Inferior parietal cortex (tissue), 1 donor: ENCODE measurements around the gene ANXA4.
A peak's percentile ranks its signal among the peaks of the same experiment; 100 is the strongest.
"Not testable (repeated sequence)": the region's sequence is repeated elsewhere in the genome, so short reads cannot be mapped to it uniquely, and the experiment has no call there.

Experiments
- DNase-seq: peaks from one replicate; pipeline ENCODE4 v3.0.0-alpha.2; 2016; ENCODE audit errors: extremely low spot score

ANXA4 gene

GRCh38 chr2:69804416-69804815, 62.5 kb downstream of the ANXA4 start:
- no peak for DNase-seq

GRCh38 chr2:69805887-69806286, 64.0 kb downstream of the ANXA4 start:
- DNase-seq = no peak

- DNase-seq = no peak
Observed at GRCh38 chr2:69807821-69808540, 66.0 kb downstream of the ANXA4 start.

GRCh38 chr2:69810550-69810949, 68.6 kb downstream of the ANXA4 start:
- DNase-seq = no peak

- peak; percentile 43 for DNase-seq
Observed at GRCh38 chr2:69811018-69811417, 69.1 kb downstream of the ANXA4 start.

- DNase-seq = no peak
Observed at GRCh38 chr2:69811591-69811990, 69.7 kb downstream of the ANXA4 start.

GRCh38 chr2:69815717-69816116, 73.8 kb downstream of the ANXA4 start:
- DNase-seq = no peak

- DNase-seq = peak; percentile 98
Observed at GRCh38 chr2:69816923-69817542, 75.1 kb downstream of the ANXA4 start.

GRCh38 chr2:69817729-69818501, 76.0 kb downstream of the ANXA4 start:
- DNase-seq = no peak

GRCh38 chr2:69827796-69828540, 86.0 kb downstream of the ANXA4 start:
- DNase-seq = no peak

GRCh38 chr2:69828938-69829255, 87.0 kb downstream of the ANXA4 start:
- DNase-seq = no peak

GRCh38 chr2:69829256-69830044, 87.5 kb downstream of the ANXA4 start, which contains the start of gene GMCL1:
GMCL1 (plus strand) TSS chr2:69829660; CDS start chr2:69829893, 233 bp downstream.
- DNase-seq = peak; percentile 97

GRCh38 chr2:69830045-69830905, 88.3 kb downstream of the ANXA4 start:
- DNase-seq = no peak

GRCh38 chr2:69830906-69831241, 88.9 kb downstream of the ANXA4 start:
- not testable (repeated sequence) for DNase-seq

GRCh38 chr2:69831354-69831905, 89.5 kb downstream of the ANXA4 start:
- DNase-seq = no peak

- DNase-seq = no peak
Observed at GRCh38 chr2:69833752-69834151, 91.8 kb downstream of the ANXA4 start.

- DNase-seq = no peak
Observed at GRCh38 chr2:69835666-69836065, 93.7 kb downstream of the ANXA4 start.

GRCh38 chr2:69836316-69836715, 94.4 kb downstream of the ANXA4 start:
- no peak for DNase-seq

- DNase-seq = no peak
Observed at GRCh38 chr2:69837533-69837932, 95.6 kb downstream of the ANXA4 start.

GRCh38 chr2:69843993-69844392, 102.1 kb downstream of the ANXA4 start:
- DNase-seq = no peak
